ENCODE data around the gene PARD3.

PARD3 gene

GRCh38 chr10:34524369-34525091 lies 290.6 kb downstream of the PARD3 start:
- DNase-seq: peak; percentile 49

GRCh38 chr10:34523017-34523767 lies 291.9 kb downstream of the PARD3 start:
- DNase-seq: no peak

- peak; percentile 13 for DNase-seq
Observed at GRCh38 chr10:34522546-34522945, 292.6 kb downstream of the PARD3 start.

DNA sequence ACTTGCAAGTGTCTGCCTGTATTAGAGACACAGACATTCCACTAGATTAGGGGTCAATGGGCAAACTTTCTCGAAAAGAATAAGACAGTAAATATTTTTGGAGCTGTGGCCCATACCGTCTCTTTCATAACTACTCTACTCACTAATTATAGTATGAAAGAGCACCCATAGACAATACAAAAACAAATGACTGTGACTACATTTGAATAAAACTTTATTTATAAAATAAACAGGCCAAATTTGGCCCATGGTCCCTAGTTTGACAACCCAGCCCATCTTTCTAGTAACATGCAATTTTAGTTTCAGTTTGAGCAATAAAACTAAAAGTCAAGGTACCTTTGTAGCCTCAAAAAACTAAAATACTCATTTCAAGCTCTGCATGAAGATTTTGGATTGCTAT lies 294.6 kb downstream of the PARD3 start:
- DNase-seq: no peak

- no peak for DNase-seq
Observed at GRCh38 chr10:34520084-34520483, 295.0 kb downstream of the PARD3 start.

- no peak for DNase-seq
Observed at GRCh38 chr10:34514290-34514689, 300.8 kb downstream of the PARD3 start.

DNA sequence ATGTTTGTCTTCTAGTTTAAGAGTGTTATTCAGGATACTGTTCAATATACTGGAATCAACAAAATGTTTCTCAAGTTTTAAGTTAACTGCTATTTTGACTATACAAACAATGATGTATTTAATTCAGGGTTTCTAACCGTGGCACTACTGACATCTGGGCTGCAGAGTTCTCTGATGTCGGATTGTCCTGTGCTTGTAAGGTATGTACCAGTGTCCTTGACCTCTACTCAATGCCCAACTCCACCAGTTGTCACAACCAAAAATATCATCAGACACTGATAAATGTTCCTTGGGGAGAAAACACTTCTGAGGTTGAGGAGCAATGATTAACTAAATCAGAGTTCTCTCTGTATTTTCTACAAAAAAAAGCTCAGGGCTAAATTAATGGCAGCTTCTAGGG lies 301.5 kb downstream of the PARD3 start:
- DNase-seq: no peak

DNA sequence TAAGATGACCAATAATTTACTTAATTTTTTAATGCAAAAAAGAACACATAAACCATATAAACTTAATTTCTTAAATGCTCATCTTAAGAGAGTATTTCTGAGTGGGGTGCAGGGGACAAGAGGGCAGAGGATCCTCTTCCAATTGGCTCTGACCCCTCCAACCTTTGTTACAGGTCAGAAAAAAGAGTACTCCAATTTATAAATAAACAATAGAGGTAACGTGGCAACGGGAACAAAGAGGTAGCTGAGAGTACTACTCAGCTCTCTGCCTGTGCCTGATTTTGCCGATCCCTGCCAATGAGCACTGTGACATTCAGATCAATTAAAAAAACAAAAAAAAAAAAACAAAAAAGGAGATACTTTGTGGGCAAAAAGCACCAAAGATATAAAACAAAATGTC lies 307.9 kb downstream of the PARD3 start:
- no peak for DNase-seq

DNA sequence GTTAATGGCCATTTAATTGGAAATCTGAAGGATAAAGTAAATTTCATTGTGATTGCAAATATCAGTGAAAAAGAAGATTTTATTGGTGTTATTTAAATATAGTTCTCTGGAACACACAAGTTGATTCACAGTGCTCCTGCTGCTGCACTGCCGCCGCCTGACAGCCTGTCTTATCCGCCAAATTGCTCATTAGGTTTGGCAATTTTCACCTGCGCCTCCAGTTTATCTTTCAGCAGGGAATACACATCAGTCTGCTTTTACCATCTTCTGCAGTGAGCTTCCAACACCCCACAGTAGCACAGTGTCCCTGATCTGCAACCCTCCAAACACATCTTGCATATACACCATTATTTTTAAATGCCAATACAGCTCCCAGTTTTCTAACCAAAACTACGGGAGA lies 308.3 kb downstream of the PARD3 start:
- no peak for DNase-seq

DNA sequence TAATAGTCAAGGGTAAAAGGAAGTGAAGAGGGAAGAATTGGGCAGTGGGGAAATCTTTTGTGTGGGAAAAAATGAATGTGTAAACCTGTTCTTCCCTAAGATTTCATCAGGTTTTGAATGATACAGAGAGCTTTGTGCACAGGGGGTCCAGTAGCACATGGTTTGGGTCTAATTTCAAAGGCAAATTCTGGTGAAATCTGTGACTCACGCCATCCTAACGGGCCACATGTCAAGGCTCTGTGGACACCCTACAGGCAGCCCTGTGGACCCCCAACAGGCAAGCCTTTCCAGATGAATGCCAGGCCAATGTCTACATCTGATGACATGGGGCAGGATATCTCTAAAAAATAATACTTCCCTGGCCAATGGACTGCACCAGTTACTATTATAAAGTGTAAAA lies 309.8 kb downstream of the PARD3 start:
- DNase-seq: no peak

- DNase-seq: no peak
Observed at GRCh38 chr10:34504534-34504933, 310.6 kb downstream of the PARD3 start.

DNA sequence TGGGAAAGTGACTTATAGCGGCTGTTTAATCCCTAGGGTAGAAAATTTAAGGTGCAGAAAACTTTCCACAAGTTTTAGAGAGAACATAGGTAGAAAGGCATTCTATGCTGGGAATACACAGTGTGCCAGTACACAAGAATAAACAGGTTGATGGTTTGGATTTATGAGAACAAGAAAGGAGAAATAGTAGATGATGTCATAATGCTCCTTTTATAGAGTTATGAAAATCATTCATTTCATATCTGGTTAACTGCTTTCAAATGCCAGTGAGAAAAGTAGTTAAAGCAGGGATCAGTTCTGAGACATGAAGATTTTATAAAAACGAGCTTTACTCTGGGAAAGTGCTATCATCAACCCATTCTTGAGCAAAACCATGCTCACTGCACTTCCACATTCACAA lies 311.4 kb downstream of the PARD3 start:
- DNase-seq: no peak

- no peak for DNase-seq
Observed at GRCh38 chr10:34499612-34500279, 315.4 kb downstream of the PARD3 start.

DNA sequence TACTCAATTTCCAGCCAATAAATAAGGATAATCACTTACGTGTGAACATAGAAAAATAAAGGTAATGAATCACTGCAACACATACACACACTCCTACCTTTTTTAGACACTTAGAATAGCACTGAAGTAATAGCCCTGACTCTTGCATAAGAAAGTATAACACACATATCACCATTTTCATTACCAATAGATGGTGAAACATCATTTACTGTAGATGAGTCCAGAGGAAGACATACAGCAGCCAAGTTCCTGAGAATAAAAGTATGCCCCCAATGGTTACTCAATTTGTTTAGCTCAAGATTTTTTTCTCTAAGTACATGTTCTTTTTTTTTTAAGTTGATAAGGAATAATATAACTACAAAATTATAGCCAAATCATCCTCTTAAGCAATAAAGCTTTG lies 316.3 kb downstream of the PARD3 start:
- DNase-seq: no peak

- no peak for DNase-seq
Observed at GRCh38 chr10:34495938-34496337, 319.2 kb downstream of the PARD3 start.

DNA sequence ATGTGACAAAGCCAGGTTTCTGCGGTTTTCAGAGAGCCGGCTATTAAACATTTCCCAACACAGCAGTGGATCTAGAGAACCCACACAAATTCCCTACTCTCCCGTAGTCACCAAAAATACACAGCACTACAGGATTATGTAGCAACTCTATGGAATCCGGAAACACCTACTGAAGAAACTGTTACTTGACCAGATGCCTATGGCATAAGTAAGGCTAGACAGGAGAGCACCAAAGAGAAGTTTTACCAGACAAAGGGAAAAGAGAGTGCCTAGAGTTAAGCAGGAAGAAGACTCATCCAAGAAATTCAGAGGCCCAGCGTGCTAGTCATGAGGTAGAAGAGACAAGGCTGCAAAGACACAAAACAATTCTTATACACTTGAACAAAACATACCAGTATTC lies 321.1 kb downstream of the PARD3 start:
- DNase-seq: no peak

GRCh38 chr10:34492081-34492480 lies 323.0 kb downstream of the PARD3 start:
- no peak for DNase-seq

- no peak for DNase-seq
Observed at GRCh38 chr10:34491678-34492077, 323.4 kb downstream of the PARD3 start.

- DNase-seq: no peak
Observed at GRCh38 chr10:34489973-34490745, 324.9 kb downstream of the PARD3 start.

DNA sequence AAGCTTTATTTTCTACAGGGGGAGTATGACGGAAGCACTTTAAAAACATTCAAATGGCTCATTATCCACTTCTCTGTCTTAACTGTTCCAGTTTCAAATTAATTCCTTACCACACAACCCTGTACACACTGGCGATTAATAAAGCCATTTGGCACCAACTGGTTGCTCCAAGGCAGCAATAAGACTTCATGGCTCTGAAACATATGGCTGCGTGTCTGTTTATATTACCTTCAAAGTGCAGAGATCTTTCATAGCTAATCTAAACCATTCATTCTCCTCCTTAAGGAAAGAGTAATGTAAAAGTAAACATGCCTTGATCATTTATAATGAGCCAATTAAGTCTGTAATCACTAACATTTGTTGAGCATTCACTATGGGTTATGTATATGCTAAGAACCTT lies 325.7 kb downstream of the PARD3 start:
- DNase-seq: no peak

DNA sequence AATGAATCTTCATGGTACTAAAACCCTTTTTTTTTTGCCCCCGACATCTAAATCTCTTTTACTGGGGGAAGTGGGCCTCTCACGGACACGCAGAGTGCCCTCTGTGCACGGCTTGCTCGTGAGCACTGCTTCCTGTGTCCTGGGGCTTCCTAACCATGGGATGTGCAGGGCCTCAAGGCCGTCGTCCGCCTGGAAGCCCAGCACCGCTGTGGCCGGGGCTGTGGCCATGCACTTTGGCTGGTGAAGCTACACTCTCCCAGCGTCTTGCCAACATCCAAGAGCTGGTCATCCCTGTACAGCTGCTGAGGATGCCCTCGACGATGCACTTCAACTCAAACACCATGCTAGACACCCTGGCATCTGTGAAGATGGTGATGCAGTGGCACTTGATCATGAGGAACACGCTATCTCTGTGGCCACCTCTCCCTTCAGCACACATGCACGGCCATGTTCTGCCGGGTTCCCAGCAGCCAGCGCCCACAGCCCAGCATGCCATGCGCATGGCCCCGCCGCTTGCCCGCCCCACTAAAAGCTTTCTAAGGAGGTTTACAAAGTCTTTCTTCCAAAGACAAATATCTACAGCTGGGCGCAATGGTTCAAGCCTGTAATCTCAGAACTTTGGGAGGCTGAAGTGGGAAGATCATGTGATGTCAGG lies 326.5 kb downstream of the PARD3 start:
- DNase-seq: no peak

- DNase-seq: no peak
Observed at GRCh38 chr10:34486008-34486407, 329.1 kb downstream of the PARD3 start.

- no peak for DNase-seq
Observed at GRCh38 chr10:34484164-34484563, 330.9 kb downstream of the PARD3 start.
